Activated naive CD8-positive, alpha-beta T cell treated with anti-CD3 and anti-CD28 coated beads, Interleukin-2, amount 50 U/mL, for 16 hours (primary cell): ENCODE data around the gene WDR88.
"Not testable (repeated sequence)": the region's sequence is repeated elsewhere in the genome, so short reads cannot be mapped to it uniquely, and the experiment has no call there.

ENCODE experiments used
- DNase-seq: peaks from one replicate; pipeline ENCODE4 v3.0.0-alpha.2; 2020; ENCODE audit warnings: low read depth, low spot score

The WDR88 gene

GRCh38 chr19:33210266-33210940 lies 78.5 kb downstream of the WDR88 start:
- DNase-seq, result no peak

- DNase-seq, result no peak
Observed at GRCh38 chr19:33211794-33212435, 80.0 kb downstream of the WDR88 start.

DNA sequence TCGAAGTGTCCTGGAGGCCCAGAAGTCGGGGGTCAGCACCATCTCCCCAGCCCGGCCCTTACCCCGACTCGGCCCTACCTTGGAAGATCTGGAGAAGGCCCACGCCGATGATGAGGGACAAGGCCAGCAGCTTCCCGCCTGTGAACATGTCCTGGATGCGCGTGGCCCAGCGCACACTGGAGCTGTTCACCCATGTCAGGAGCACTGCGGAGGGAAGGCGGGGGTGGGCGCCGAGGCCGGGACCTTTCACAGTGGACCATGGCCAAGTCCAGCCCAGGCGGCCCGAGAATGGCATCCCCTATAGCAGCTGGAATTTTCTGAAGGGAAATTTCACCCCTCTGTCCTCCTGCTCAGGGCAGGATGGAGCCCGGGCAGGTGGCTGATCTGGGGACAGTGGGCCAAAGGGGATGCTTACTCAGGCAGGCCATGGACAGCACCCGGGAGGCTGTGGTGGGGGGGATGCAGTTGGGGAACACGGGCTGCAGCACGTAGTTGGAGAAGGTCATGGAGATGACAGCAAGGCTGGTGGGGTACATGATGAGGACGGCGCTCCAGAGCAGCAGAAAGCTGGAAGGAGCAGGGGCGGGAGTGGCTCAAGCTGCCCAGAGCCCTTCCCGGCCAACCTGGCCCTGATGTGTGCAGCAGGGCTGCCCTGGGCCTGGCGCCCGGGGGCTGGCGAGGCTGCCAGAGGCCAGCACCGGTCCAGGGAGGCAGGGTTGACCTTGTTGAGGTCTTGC lies 80.7 kb downstream of the WDR88 start:
- DNase-seq, result no peak

- DNase-seq, result no peak
Observed at GRCh38 chr19:33214596-33214995, 82.7 kb downstream of the WDR88 start.

DNA sequence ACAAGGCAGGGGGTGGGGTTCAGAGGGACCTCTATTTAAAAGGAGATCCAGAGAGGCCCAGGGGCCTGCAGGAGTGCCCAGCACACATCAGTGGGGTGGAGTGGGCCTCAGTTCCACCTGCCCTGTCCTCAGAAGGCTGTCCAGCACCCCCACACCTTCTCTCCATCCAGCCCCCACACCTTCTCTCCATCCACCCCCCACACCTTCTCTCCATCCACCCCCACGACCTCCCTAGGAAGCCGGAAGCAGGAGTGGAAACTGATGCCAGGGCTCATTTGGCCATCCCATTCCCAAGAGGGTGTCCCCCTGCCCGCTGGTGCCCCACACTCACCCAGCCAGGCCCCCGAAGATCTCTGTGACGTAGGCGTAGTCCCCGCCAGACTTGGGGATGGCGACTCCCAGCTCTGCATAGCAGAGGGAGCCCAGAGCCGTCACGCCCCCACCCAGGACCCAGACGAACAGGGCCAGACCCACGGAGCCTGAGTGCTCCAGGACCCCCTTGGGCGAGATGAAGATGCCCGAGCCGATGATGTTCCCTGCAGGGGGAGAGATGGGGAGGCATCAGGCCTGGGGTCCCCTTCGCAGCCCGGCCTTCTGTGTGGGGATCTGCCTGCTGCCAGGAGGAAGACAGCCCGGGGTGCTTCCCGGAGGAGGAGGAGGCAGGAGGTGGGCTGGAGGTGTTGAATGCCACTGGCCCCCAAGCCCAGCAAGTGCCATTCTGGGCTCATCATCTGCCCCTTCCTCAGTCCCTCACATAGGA lies 83.7 kb downstream of the WDR88 start:
- no peak for DNase-seq

DNA sequence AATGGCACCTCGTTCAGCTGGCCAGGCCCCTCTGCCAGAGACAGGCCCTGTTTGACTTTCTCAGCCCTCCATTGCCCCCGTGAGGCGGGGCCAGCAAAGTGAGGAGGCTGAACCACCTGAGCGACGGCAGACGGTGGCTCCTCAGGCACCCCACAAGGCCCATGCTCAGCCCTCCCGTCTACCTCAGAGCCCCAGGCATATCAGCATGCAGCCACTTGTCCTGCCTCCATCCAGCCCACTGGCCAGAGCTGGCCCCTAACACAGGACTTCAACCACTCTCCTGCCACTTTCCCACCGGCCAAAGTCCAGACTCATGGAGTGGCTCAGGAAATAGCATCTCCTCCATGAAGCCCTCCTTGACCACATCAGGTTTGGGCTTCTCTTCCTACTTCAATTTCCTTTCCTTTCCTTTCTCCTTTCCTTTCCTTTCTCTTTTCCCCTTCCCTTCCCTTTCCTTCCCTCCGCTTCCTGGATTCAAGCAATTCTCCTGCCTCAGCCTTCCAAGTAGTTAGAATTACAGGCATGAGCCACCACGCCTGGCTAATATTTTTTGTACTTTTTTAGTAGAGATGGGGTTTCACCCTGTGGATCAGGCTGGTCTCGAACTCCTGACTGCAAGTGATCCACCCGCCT lies 84.4 kb downstream of the WDR88 start:
- DNase-seq, result no peak

- no peak for DNase-seq
Observed at GRCh38 chr19:33217881-33218280, 86.0 kb downstream of the WDR88 start.

GRCh38 chr19:33219261-33219815 lies 87.4 kb downstream of the WDR88 start:
- DNase-seq, result no peak

DNA sequence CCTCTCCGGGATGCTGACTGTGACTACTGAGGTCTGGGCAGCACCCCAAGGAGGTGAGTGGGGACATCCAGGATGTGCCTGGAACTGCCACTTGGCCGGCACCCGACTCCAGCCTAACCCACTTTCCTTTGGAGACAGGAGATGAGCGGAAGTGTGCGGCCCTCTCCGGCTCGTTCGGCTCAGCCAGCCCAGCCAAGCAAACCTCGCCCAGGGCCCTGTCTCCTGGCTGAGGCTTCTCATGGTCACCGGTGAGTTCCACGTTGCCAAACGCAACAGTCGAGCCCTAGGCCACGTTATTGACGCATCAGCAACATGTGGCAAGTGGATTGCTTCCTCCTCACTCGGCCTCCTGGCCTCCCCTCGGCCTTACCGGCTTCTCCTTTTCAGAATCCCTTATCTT lies 88.2 kb downstream of the WDR88 start:
- no peak for DNase-seq

DNA sequence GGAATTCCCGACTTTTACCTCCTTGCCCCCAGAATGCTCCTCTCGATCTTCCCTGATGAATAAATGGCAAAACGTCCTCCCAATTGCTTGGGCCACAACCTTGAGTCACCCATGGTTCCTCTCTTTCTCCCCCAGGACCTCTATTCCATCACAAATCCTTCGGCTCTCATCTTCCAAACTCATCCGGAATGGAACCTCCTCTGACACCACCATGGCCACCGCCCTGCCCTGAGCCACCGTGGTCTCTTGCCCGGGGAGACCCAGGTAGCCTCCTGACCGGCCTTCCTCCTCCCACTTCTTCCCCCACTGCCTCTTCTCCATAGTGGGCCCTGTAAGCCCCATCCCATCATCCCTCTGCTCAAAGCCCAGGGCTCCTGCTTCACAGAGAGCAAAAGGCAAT lies 88.8 kb downstream of the WDR88 start:
- DNase-seq, result no peak

DNA sequence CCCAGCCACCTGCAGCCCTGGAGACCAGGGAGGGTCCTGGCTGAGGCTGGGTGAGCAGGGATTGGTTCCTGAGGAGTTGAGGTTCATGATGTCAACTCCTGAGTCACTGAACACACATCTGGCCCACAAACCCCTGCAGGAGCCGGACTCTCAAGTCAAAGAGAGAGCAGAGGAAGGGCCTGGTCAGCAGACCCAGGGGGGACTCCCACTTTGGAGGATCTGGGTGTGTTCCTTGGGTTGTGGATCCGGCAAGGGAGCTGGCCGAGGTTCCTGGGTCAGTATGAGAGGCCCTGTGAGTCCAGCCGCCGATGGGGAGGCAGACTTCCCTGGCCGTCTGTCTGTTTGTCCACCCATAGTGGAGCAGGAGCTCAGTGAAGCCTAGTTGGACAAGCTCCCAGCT lies 89.7 kb downstream of the WDR88 start:
- no peak for DNase-seq

GRCh38 chr19:33222255-33222654 lies 90.3 kb downstream of the WDR88 start:
- not testable (repeated sequence) for DNase-seq

- DNase-seq, result no peak
Observed at GRCh38 chr19:33224694-33225457, 93.0 kb downstream of the WDR88 start.
